ENCODE data around the gene CNTNAP2. TPM values are rescaled to one million over a fixed set of nuclear protein-coding genes. Genes with fewer than 3 reads are reported as not detected.

Gene CNTNAP2
- total and polyA plus RNA-seq, 2 of the 8 experiments (the other 6 are each of a cell fraction or from before 2014, with no cell fraction given): 27.9 to 71.0 TPM

GRCh38 chr7:147089051-147089461 is 972.5 kb downstream of the CNTNAP2 start (continued):
- TF ChIP-seq POLR2A (IDR thresholded peaks at IDR 0.05; ENCODE audit: control extremely low read depth in 1 of 2, low read depth in 2 of 2, low read length in 2 of 2): no peak
- no peak for TF ChIP-seq YY1 (IDR thresholded peaks at IDR 0.05; ENCODE audit: low read depth, low read length)
- no peak for TF ChIP-seq SP1 (IDR thresholded peaks at IDR 0.05; ENCODE audit: low read depth, low read length)
